Gastrocnemius medialis (tissue), 4 donors: Measurements from ENCODE around the gene ANXA1.

Source experiments
- POLR2A ChIP-seq, 2 donors: fragments of 450-650 bp; IDR thresholded peaks; one replicate each; pipeline ENCODE4 v1.6.1; 2017; ENCODE audit warnings: antibody characterized with exemption in 2 of 2, mild to moderate bottlenecking in 2 of 2, moderate library complexity in 2 of 2
- TF ChIP-seq, protein P1 (sequence below), 5 experiments: fragments of 450-650 bp in 3 of 5; fragments of 200-600 bp in 2 of 5; sonication (generic) in 2 of 5; IDR thresholded peaks in 4 of 5; conservative IDR thresholded peaks in 1 of 5; 1 replicate in 4 of 5; 2 replicates in 1 of 5; pipeline ENCODE4 v1.5.1; 2016 to 2019; ENCODE audit warnings: antibody characterized with exemption in 5 of 5, mild to moderate bottlenecking in 3 of 5, moderate library complexity in 3 of 5

DNA sequence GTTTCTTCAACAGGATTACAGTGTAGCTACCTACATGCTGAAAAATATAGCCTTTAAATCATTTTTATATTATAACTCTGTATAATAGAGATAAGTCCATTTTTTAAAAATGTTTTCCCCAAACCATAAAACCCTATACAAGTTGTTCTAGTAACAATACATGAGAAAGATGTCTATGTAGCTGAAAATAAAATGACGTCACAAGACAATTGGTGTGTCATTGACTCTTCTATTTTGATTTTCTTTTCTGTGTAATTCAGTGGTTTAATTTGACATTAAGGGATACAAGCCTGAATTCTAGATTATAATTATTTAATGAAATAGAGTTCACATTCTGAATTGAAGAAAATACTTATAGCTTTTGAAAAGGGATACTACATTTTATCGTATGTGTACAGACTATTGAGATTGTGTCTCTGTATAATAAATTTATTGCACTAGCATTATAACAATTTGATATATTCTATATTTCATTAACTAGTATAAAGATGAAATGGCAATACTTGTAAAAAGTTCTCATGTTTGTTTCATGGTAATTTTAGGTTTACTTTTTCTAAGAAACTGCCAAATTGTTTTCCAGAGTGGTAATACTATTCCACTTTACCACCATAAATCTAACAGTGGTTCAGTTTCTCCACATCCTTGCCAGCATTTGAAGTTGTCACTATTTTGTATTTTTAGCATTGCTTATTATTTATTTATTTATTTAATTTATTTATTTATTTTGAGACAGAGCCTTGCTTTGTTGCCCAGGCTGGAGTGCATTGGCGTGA, 18.7 kb downstream of the ANXA1 start:
- TF ChIP-seq, protein P1, sequence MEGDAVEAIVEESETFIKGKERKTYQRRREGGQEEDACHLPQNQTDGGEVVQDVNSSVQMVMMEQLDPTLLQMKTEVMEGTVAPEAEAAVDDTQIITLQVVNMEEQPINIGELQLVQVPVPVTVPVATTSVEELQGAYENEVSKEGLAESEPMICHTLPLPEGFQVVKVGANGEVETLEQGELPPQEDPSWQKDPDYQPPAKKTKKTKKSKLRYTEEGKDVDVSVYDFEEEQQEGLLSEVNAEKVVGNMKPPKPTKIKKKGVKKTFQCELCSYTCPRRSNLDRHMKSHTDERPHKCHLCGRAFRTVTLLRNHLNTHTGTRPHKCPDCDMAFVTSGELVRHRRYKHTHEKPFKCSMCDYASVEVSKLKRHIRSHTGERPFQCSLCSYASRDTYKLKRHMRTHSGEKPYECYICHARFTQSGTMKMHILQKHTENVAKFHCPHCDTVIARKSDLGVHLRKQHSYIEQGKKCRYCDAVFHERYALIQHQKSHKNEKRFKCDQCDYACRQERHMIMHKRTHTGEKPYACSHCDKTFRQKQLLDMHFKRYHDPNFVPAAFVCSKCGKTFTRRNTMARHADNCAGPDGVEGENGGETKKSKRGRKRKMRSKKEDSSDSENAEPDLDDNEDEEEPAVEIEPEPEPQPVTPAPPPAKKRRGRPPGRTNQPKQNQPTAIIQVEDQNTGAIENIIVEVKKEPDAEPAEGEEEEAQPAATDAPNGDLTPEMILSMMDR (IDR thresholded peaks at IDR 0.05 in 4 of 5, conservative IDR thresholded peaks at IDR 0.05 in 1 of 5), result no peak
- TF ChIP-seq POLR2A (IDR thresholded peaks at IDR 0.05), result no peak
